Measurements from ENCODE around the gene CIB2. TPM values are rescaled to one million over a fixed set of nuclear protein-coding genes. Genes with fewer than 3 reads are reported as not detected.
"Not testable (repeated sequence)": the region's sequence is repeated elsewhere in the genome, so short reads cannot be mapped to it uniquely, and the experiment has no call there.

The CIB2 gene
- 25.7 TPM for total RNA-seq

DNA sequence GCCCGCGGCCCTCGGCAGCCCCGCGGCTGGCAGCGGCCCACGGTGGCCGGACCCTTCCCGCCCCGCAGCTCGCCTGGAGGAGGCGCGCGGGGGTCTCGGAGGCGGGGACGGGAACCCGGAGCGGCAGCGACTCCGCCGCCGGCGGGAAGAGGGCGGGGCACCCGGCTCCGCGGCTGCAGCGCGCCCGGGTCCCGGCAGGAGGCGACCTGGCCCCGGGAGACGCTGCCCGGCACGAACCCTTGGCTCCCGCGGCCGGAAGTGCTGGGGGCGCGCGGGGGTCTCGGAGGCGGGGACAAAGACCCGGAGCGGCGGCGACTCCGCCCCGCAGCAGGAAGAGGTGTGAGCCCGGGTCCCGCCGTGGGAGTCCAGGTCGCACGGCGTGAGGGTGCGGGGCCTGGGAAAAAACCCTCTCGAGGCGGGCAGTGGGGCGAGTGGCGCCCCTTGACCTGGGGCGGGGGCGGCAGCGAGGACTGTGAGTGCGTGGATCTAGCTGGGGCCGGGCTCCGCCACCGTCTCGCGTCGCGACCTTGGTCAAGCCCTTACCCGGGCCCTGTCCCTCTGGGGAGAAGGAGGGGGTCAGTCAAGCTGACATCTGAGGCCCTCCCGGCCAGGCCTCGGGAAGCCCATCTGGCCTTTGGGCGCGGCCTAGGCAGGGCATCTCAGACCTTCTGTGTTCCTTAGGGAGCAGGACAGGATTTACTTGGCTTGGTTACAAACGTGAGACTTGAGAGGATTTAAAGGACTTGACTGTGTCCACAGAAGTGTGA is at the start of gene CIB2:
TSS of gene CIB2 (minus strand) at position 151 of the 767 bp plus-strand sequence. CDS start 230 bp downstream, outside the sequence.
- FAIRE-seq (no peak), DNase-seq (ENCODE audit: low spot score in 2 of 2) (peak; percentile 92 to 97)

- no peak for FAIRE-seq
Observed at GRCh38 chr15:78179906-78180305, 48.7 kb upstream of the CIB2 start.

DNA sequence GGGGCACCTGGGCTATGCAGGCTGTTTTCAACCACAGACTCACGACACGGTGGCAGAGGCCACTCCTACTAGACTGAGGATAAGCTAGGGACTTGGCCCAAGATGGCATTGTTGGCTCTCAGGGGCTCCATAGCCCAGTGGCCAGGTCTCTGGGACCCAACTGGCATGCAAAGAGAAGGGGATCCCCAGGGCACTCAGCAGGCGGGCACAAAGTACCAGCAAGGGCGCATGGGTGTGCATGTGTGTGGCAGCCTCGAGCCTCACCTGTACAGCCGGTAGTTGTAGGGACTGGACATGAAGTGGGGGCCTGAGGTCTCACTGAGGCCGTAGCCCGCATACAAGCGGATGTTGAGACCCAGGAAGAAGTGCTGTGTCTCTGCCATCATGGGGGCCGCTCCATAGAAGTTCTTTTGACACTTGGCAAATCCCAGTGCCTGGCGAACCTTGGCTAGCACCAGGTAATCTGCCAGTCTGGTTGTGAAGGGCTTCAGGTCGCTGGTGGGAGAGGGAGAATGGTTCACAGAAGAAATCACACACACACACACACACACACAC is 48.1 kb upstream of the CIB2 start:
- DNase-seq (ENCODE audit: low spot score in 2 of 2) (no peak), FAIRE-seq (no peak)

More at GRCh38 chr15:78179906-78180305, 48.7 kb upstream of the CIB2 start:
- no peak for DNase-seq (ENCODE audit: low spot score in 2 of 2)

DNA sequence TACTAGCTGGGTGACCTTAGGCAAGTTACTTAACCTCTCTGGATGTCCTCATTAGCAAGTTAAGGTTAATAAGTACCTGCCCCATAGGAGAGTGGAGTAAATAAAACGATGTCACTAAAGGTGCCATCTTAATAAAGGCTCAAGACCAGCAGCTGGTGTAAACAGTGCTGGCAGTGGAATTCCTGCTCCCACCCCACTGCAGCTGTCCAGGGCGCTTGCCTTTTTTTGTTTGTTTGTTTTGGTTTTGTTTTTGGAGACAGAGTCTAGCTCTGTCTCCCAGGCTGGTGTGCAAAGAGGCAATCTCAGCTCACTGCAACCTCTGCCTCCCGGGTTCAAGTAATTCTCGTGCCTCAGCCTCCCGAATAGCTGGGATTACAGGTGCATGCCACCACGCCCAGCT is 46.8 kb upstream of the CIB2 start:
- FAIRE-seq, result no peak
- DNase-seq (ENCODE audit: low spot score in 2 of 2), result no peak

DNA sequence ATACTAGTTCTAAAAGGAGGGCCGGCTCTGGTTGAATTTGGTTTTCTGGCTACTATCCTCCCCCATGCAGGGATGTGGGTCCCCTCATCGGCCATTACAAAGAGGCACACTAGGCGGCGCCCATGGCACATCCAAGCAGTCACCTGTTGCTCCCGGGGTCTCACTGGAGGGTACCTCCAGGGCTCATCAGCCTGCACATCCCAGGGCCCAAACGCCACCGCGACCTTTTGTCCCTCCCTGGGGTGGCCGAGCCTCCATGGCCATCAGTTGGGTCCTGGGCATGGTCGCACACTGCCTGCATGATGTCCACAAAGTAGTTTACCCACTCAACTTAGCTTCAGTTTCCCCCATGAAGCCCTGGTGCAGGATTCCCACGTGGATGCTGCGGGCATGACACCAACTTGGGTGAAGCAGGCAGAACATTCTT is 46.2 kb upstream of the CIB2 start:
- DNase-seq (ENCODE audit: low spot score in 2 of 2) (no peak), FAIRE-seq (no peak)

DNA sequence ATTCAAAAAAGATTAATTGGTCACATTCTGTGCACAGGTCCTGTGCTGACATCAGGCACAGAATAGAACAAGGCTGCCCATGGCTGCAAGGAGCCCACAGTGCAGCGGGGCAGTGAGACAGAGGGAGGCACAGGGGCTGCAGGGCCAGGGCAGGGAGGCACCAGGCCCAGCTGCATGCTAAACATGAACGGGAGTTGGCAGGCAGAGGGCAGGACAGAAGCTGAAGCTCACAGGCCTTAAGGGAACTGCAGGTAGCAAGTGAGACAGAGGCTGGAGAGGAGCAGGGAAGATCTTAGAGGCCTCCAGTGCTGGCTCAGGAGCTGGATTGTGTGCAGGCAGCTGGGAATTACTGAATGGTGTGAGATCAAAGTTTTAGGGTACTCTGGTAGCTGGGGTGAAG is 44.1 kb upstream of the CIB2 start:
- FAIRE-seq, result no peak
- no peak for DNase-seq (ENCODE audit: low spot score in 2 of 2)

- DNase-seq (ENCODE audit: low spot score in 2 of 2), result no peak
- FAIRE-seq, result no peak
Observed at GRCh38 chr15:78174401-78174800, 43.2 kb upstream of the CIB2 start.

DNA sequence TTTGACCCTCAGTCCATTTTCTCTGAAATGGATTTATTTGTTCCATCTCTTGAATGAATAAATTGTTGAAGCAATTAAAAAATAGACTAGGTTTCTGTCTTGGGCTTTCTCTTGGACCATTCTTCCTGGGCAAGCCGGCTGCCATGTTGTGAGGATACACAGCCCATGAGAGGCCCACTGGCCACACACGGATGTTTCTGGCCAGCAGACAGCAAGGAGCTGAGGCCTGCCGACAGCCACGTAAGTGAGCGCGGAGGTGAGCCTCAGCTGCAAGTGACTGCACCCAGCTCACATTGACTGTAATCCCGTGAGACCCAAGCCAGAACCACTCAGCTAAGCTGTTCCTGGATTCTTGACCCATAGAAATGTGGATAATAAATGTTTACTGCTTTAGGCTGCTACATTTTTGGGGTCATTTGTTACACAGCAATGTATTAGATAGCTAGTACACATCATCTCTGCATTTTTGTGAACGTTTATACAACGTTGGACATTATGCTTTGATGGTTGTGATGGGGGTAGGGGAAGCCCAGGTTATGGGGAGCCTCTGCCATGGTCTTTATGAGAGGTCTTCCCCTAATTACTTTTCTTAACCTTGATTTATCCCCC is 40.7 kb upstream of the CIB2 start:
- DNase-seq (ENCODE audit: low spot score in 2 of 2), result no peak
- FAIRE-seq, result no peak

DNA sequence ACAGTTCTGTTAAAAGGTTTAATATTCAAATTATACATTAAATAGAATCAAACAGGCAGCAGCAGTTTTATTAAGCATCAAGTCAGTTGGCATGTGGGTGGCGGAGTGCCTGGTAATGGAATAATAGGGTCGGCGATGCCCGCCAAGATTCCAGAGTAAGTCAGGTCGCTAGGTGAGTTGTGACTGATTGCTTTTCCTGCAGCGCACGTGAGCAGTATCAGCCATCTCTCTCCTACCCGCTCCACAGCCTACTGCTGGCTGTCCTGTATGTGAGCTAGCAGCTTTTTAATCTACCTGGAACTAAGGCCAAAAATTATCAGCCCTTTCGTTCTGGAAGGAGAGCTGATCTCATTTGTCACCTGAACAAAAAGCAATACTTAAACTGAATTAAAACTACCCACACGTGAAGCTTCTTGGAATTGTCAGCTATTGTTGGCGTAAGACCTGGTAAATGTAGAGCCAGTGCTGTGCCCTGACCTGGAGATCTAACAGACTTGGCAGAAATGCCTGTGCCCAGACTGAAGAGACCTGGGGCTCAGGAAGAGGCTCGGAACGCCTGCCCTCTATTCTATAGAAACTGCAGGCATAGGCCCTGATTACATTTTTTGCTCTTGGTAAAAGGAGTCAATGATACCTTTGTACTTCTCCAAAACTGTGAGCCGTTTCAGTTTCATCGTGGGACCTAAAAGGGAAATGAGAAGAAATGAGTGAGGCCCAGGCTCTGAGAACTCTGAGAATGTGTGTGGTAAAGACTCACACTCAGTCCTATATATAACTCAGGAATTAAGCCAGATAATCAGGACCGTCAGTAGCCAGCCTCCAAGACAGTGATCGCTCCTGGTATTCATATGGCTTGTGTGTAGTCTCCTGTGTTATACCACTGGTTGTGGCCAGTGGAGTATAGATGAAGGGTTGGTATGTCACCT is 39.9 kb upstream of the CIB2 start:
- DNase-seq (ENCODE audit: low spot score in 2 of 2), result no peak
- no peak for FAIRE-seq

DNA sequence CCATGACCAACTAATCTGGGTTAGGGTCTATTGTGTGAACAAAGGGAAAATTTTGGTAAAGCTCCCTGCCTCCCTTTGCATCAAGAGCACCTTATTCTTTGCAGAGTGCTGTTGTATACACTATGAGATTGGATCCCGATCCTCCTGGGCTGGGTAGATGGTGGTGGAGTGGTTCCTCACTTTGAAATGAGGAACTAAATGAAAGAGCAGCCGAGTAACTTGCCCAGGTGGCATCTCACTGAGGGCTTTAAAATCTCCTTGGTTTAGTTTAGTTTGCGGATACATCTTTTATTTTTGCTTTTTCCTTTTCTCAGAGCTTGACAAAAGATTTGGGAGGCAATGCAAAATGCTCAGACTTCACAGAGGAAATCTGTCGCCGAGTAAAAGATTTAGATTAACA is 37.4 kb upstream of the CIB2 start:
- FAIRE-seq (no peak), DNase-seq (ENCODE audit: low spot score in 2 of 2) (no peak)

DNA sequence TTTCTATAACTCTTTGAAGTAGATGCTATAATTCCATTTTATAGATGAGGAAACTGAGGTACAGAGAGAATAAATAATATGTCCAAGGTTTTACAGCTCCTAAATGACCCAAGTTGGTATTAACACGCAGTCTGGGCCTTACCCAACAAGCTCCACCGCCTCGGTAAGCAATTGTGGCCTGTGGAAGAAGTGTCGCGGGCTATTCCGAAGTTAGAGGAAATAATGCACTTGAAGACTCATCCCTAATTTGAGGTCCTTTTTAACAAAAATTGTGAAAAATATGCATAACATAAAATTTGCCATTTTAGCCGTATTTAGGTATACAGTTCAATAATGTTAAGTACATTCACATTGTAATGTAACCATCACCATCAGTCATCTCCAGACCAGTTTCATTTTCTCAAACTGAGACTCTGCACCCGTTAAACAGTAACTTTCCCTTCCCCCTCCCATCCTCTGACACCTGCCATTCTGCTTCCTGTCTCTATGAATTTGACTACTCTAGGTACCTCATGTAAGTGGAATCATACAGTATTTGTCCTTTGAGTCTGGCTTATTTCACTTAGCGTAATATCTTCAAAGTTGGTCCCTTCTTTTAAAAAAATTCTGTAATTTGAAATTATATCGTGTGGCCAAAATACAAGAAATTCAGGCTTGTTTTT is 36.1 kb upstream of the CIB2 start:
- FAIRE-seq, result no peak

GRCh38 chr15:78164010-78164409 is 32.8 kb upstream of the CIB2 start:
- FAIRE-seq (no peak), DNase-seq (ENCODE audit: low spot score in 2 of 2) (no peak)

More for the DNA sequence above, 36.1 kb upstream of the CIB2 start:
- no peak for DNase-seq (ENCODE audit: low spot score in 2 of 2)

- FAIRE-seq (no peak), DNase-seq (ENCODE audit: low spot score in 2 of 2) (no peak)
Observed at GRCh38 chr15:78162038-78162437, 30.8 kb upstream of the CIB2 start.

DNA sequence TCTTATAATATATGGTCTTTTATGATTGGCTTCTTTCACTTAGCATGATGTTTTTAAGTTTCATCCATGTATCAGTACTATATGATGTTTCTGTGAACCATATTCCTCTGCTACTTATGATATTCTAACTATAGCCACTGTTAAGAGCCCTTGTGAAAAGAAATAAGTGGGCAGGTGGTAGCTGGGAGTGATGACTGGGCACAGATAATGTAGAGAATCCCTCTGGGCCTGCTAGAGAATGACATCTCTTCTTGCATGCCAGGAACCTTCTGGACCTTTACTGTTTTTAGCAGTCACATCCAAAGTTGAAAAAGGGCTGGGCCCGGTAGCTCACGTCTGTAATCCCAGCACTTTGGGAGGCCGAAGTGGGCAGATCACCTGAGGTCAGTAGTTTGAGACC is 28.1 kb upstream of the CIB2 start:
- no peak for FAIRE-seq

DNA sequence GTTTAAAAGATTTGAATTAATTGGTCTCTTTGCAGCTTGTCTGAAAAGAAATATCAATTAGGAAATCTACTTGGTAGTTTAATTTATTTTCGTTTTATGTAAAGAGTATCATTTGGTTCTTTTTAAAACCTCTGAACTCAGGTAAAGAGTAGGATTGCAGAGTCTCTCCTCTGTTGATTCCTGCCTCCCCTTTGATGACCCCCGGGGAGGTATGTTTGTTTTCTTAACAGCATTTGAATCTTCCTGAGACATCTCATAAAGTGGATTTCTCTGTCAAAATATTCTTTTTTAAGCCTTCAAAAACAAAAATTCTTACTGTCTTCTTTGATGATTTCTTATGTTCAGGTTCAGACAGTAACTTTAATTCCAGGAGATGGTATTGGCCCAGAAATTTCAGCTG is 26.0 kb upstream of the CIB2 start:
- no peak for FAIRE-seq
- DNase-seq (ENCODE audit: low spot score in 2 of 2), result no peak

More for the DNA sequence above, 28.1 kb upstream of the CIB2 start:
- DNase-seq (ENCODE audit: low spot score in 2 of 2), result no peak

- FAIRE-seq, result no peak
Observed at GRCh38 chr15:78156653-78157052, 25.4 kb upstream of the CIB2 start.

GRCh38 chr15:78155355-78155939 is 24.2 kb upstream of the CIB2 start:
- FAIRE-seq (no peak), DNase-seq (ENCODE audit: low spot score in 2 of 2) (no peak)

More at GRCh38 chr15:78156653-78157052, 25.4 kb upstream of the CIB2 start:
- no peak for DNase-seq (ENCODE audit: low spot score in 2 of 2)

- FAIRE-seq (no peak), DNase-seq (ENCODE audit: low spot score in 2 of 2) (no peak)
Observed at GRCh38 chr15:78154955-78155354, 23.7 kb upstream of the CIB2 start.

GRCh38 chr15:78151075-78151474 is 19.8 kb upstream of the CIB2 start:
- DNase-seq (ENCODE audit: low spot score in 2 of 2); FAIRE-seq: not testable (repeated sequence)

All from frontal cortex (tissue), 4 donors.